OCI-LY7 (cell line): Measurements from ENCODE around the gene NAT8. TPM values are rescaled to one million over a fixed set of nuclear protein-coding genes. Genes with fewer than 3 reads are reported as not detected.
"Not testable (repeated sequence)": the region's sequence is repeated elsewhere in the genome, so short reads cannot be mapped to it uniquely, and the experiment has no call there.

Experiments used
- BruUV-seq: library from RNA; stranded (reverse); fragments of 400-500 nt; replicated peaks from 2 replicates; lab custom pipeline; 2021; lab: Mats Ljungman, UMichigan
- CTCF ChIA-PET: fragments of 300-600 bp; sonication (Branson Sonifier 250); formaldehyde crosslinking; loops from one replicate; lab custom pipeline; 2022; ENCODE audit warnings: antibody characterized with exemption; ENCODE audit not compliant: unreplicated experiment; lab: Charles Lee
- POLR2A ChIA-PET: fragments of 300-600 bp; sonication (Branson Sonifier 250); formaldehyde crosslinking; loops from one replicate; lab custom pipeline; 2022; ENCODE audit warnings: antibody characterized with exemption; lab: Charles Lee
- DNase-seq: peaks from one replicate; pipeline ENCODE4 v3.0.0-alpha.2; 2015; ENCODE audit warnings: low spot score
- H2AFZ ChIP-seq: fragments of 200-600 bp; sonication (generic), shearing (Covaris generic); 2 replicates; pipeline ENCODE4 v1.6.1; 2014; ENCODE audit warnings: mild to moderate bottlenecking, antibody characterized with exemption, low read length, moderate library complexity
- H3K27ac ChIP-seq: fragments of 200-600 bp; sonication (generic); 2 replicates; pipeline ENCODE4 v1.5.1; 2014; ENCODE audit warnings: mixed run types, low read depth, mild to moderate bottlenecking, moderate library complexity, low read length, inconsistent platforms; ENCODE audit not compliant: poor library complexity, severe bottlenecking
- H3K36me3 ChIP-seq: fragments of 200-600 bp; sonication (generic); 2 replicates; pipeline ENCODE4 v1.6.1; 2014; ENCODE audit warnings: mild to moderate bottlenecking, antibody characterized with exemption, low read length, moderate library complexity, mixed read lengths; ENCODE audit not compliant: insufficient read depth
- H3K4me1 ChIP-seq: fragments of 200-600 bp; sonication (generic); 2 replicates; pipeline ENCODE4 v1.5.1; 2014; ENCODE audit warnings: mild to moderate bottlenecking, low read length; ENCODE audit not compliant: insufficient read depth, poor library complexity, severe bottlenecking
- H3K4me2 ChIP-seq: fragments of 200-600 bp; sonication (generic); 2 replicates; pipeline ENCODE4 v1.6.1; 2014; ENCODE audit warnings: mild to moderate bottlenecking, low read length
- H3K4me3 ChIP-seq: fragments of 200-600 bp; sonication (generic); 2 replicates; pipeline ENCODE4 v1.5.1; 2014; ENCODE audit warnings: mild to moderate bottlenecking, low read depth, low read length; ENCODE audit not compliant: poor library complexity, severe bottlenecking
- H3K79me2 ChIP-seq: fragments of 200-600 bp; sonication (generic); 2 replicates; pipeline ENCODE4 v1.6.1; 2016; ENCODE audit warnings: low read depth, mild to moderate bottlenecking, low read length, moderate library complexity, mixed read lengths; ENCODE audit not compliant: insufficient read depth
- H3K9me2 ChIP-seq: fragments of 200-600 bp; sonication (generic); 2 replicates; pipeline ENCODE4 v1.6.1; 2016; ENCODE audit warnings: mild to moderate bottlenecking, low read length, mixed read lengths; ENCODE audit not compliant: insufficient read depth
- H3K9me3 ChIP-seq: fragments of 200-600 bp; sonication (generic); 2 replicates; pipeline ENCODE4 v1.6.1; 2014; ENCODE audit warnings: mild to moderate bottlenecking, mixed run types, low read length, mixed read lengths
- H4K20me1 ChIP-seq: fragments of 200-600 bp; sonication (generic); 2 replicates; pipeline ENCODE4 v1.6.1; 2014; ENCODE audit warnings: mild to moderate bottlenecking, antibody characterized with exemption, low read length, moderate library complexity, mixed read lengths; ENCODE audit not compliant: insufficient read depth
- EZH2phosphoT487 ChIP-seq: fragments of 200-600 bp; sonication (generic); IDR thresholded peaks from 2 replicates; pipeline ENCODE4 v1.6.1; 2018; ENCODE audit warnings: low read depth, borderline replicate concordance, mild to moderate bottlenecking, mixed run types, antibody characterized with exemption, low read length, moderate library complexity, mixed read lengths
- intact Hi-C: fragments of 100-400 bp; cut with micrococcal nuclease; formaldehyde crosslinking; loops from one replicate; pipeline ENCODE4 v1.10.0; 2022; ENCODE audit not compliant: unreplicated experiment
- total RNA-seq, 2 experiments: library from RNA; depleted of rRNA in 1 of 2; stranded (reverse); fragments of >200 nt in 1 of 2; shearing (Covaris generic) in 1 of 2; gene quantifications; 2 replicates each; pipeline ENCODE4 v1.2.3, GENCODE V29; 2014 to 2022
- TF ChIP-seq, protein P1 (sequence below): fragments of 200-600 bp; sonication (generic); conservative IDR thresholded peaks from 2 replicates; pipeline ENCODE4 v1.5.1; 2014; ENCODE audit warnings: mild to moderate bottlenecking, antibody characterized with exemption, low read length, moderate library complexity, mixed read lengths

Gene NAT8
- total RNA-seq, 2 experiments from 2014 or later: not detected

DNA sequence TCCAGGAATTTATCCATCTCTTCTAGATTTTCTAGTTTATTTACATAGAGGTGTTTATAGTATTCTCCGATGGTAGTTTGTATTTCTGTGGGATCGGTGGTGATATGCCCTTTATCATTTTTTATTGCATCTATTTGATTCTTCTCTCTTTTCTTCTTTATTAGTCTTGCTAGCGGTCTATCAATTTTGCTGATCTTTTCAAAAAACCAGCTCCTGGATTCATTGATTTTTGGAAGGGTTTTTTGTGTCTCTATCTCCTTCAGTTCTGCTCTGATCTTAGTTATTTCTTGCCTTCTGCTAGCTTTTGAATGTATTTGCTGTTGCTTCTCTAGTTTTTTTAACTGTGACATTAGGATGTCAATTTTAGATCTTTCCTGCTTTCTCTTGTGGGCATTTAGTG is 25.0 kb upstream of the NAT8 start:
- H3K4me3 ChIP-seq, intact Hi-C loops, H2AFZ ChIP-seq, H3K9me3 ChIP-seq, H3K27ac ChIP-seq, POLR2A ChIA-PET, H3K4me2 ChIP-seq, H4K20me1 ChIP-seq, BruUV-seq, H3K36me3 ChIP-seq, H3K4me1 ChIP-seq, CTCF ChIA-PET, DNase-seq, H3K79me2 ChIP-seq, H3K9me2 ChIP-seq: not testable (repeated sequence)

DNA sequence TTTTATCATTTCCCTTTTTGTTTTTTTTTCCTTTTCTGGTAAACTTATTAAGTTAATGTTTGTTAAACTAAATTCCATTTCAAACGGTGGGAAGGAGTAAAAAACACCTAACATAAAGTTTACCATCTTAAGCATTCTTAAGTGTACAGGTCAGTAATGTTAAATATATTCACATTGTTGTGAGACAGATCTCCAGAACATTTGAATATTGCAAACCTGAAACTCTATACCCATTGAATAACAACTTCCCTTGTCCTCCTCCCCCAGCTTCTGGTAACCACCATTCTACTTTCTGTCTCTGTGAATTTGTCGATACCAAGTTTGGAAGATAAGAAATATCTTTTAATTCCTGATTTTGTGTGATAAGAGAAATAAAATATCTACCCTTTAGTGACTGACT is 12.0 kb upstream of the NAT8 start:
- BruUV-seq: no TSS peak
- Histone ChIP-seq H3K79me2 (no peaks in the 10 kb centered on the region), H3K4me3 (no peak overlapping the region), H4K20me1 (no peaks in the 10 kb centered on the region), H3K4me1 (no peaks in the 10 kb centered on the region), H3K27ac (no peak overlapping the region), H3K9me2 (no peaks in the 10 kb centered on the region), H3K36me3 (no peaks in the 10 kb centered on the region), H3K9me3 (peaks cover 5% of the 10 kb centered on the region; the same call in 1 of the 2 replicates), H3K4me2 (no peak overlapping the region), H2AFZ (no peak overlapping the region)
- intact Hi-C loops: no loop called here
- ChIA-PET CTCF (no interaction called here), POLR2A (no interaction called here)
- no peak for DNase-seq
- TF ChIP-seq EZH2phosphoT487: no peak
- TF ChIP-seq, protein P1, sequence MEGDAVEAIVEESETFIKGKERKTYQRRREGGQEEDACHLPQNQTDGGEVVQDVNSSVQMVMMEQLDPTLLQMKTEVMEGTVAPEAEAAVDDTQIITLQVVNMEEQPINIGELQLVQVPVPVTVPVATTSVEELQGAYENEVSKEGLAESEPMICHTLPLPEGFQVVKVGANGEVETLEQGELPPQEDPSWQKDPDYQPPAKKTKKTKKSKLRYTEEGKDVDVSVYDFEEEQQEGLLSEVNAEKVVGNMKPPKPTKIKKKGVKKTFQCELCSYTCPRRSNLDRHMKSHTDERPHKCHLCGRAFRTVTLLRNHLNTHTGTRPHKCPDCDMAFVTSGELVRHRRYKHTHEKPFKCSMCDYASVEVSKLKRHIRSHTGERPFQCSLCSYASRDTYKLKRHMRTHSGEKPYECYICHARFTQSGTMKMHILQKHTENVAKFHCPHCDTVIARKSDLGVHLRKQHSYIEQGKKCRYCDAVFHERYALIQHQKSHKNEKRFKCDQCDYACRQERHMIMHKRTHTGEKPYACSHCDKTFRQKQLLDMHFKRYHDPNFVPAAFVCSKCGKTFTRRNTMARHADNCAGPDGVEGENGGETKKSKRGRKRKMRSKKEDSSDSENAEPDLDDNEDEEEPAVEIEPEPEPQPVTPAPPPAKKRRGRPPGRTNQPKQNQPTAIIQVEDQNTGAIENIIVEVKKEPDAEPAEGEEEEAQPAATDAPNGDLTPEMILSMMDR: no peak

DNA sequence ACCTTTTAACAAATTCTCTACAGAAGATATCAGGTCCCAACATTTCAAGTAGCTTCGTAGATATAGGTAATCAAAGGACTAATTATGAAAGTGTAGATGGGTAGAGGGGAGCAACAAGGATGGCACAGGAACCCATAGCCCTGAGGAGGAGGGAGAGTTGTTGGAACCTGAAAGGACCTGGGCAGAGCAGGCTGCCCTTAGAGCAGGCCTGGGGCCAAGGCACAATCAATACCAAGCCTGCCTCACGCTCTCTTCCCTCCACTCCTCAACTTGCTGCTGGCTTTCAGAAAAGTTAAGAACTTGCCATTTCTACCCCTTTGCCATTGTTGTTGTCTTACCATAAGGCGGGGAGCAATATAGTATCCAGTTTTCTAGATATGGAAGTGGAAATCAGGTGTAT is 10.1 kb upstream of the NAT8 start:
- DNase-seq: no peak
- TF ChIP-seq, protein P1: no peak
- TF ChIP-seq EZH2phosphoT487: no peak
- Histone ChIP-seq H3K4me2 (no peak overlapping the region), H3K9me3 (no peaks in the 10 kb centered on the region), H3K27ac (no peak overlapping the region), H3K4me3 (no peak overlapping the region), H3K36me3 (no peaks in the 10 kb centered on the region), H2AFZ (no peak overlapping the region), H4K20me1 (no peaks in the 10 kb centered on the region), H3K4me1 (no peaks in the 10 kb centered on the region), H3K79me2 (no peaks in the 10 kb centered on the region), H3K9me2 (no peaks in the 10 kb centered on the region)
- intact Hi-C loops: no loop called here
- ChIA-PET POLR2A (no interaction called here), CTCF (no interaction called here)
- BruUV-seq: no TSS peak
